MCF 10A (cell line): ENCODE measurements around the gene DHRS2. TPM values are rescaled to one million over a fixed set of nuclear protein-coding genes. Genes with fewer than 3 reads are reported as not detected.

Experiments
- BruUV-seq: library from RNA; stranded (reverse); fragments of 400-500 nt; replicated peaks from 2 replicates; lab custom pipeline; 2021; lab: Mats Ljungman, UMichigan
- CTCF ChIA-PET: fragments of 300-600 bp; sonication (Branson Sonifier 250); formaldehyde crosslinking; extraction: SDS; loops from one replicate; lab custom pipeline; 2021; ENCODE audit warnings: antibody characterized with exemption, inconsistent platforms; lab: Yijun Ruan, JAX
- POLR2A ChIA-PET: fragments of 300-600, 350-650 bp; sonication (Branson Sonifier 250); formaldehyde crosslinking; extraction: SDS; loops from one replicate; lab custom pipeline; 2020; ENCODE audit warnings: antibody characterized with exemption, inconsistent platforms; lab: Yijun Ruan, JAX
- DNase-seq: peaks from one replicate; pipeline ENCODE4 v3.0.0-alpha.2; 2018; ENCODE audit not compliant: unreplicated experiment
- H3K27ac Mint-ChIP-seq: one replicate; pipeline ENCODE4 v1.8.0; 2022; ENCODE audit warnings: mild to moderate bottlenecking, low read depth, mixed read lengths; ENCODE audit not compliant: unreplicated experiment
- H3K27me3 Mint-ChIP-seq: one replicate; pipeline ENCODE4 v1.8.0; 2022; ENCODE audit warnings: mixed read lengths; ENCODE audit not compliant: insufficient read depth, unreplicated experiment
- H3K36me3 Mint-ChIP-seq: one replicate; pipeline ENCODE4 v1.8.0; 2022; ENCODE audit warnings: mild to moderate bottlenecking, moderate library complexity, mixed read lengths; ENCODE audit not compliant: insufficient read depth, unreplicated experiment
- H3K4me1 Mint-ChIP-seq: one replicate; pipeline ENCODE4 v1.8.0; 2022; ENCODE audit warnings: mixed read lengths; ENCODE audit not compliant: insufficient read depth, unreplicated experiment
- H3K4me3 Mint-ChIP-seq: one replicate; pipeline ENCODE4 v1.8.0; 2022; ENCODE audit warnings: mild to moderate bottlenecking, moderate library complexity, mixed read lengths; ENCODE audit not compliant: unreplicated experiment
- H3K9me3 Mint-ChIP-seq: one replicate; pipeline ENCODE4 v1.8.0; 2022; ENCODE audit warnings: mixed read lengths; ENCODE audit not compliant: unreplicated experiment
- CTCF ChIP-seq: fragments of 200-600 bp; IDR thresholded peaks from one replicate; pipeline ENCODE4 v1.8.0; 2022; ENCODE audit warnings: antibody characterized with exemption, mild to moderate bottlenecking; ENCODE audit not compliant: unreplicated experiment
- intact Hi-C: fragments of 100-400 bp; cut with micrococcal nuclease; formaldehyde crosslinking; loops from 2 replicates; pipeline ENCODE4 v1.14.1; 2022
- total RNA-seq: library from RNA; stranded (reverse); gene quantifications from 2 replicates; pipeline ENCODE4 v1.2.3, GENCODE V29; 2022

DHRS2 gene
- total RNA-seq, 1 experiment from 2014 or later = 1.1 TPM

- no peaks in the 10 kb centered on the region for H3K36me3 Mint-ChIP-seq
- H3K27me3 Mint-ChIP-seq = peaks cover 53% of the 10 kb centered on the region
- BruUV-seq = no TSS peak
- TF ChIP-seq CTCF = no peak
- no peak overlapping the region for H3K4me3 Mint-ChIP-seq
- CTCF ChIA-PET = interaction anchor here (1.0 to 3.8 kb wide), 3 partner anchors 12 to 46 kb away, joined by 3 to 23 read pairs (median 3); no protein-coding TSS in a partner anchor
- H3K9me3 Mint-ChIP-seq = peaks cover 10% of the 10 kb centered on the region
- no peak for DNase-seq
- POLR2A ChIA-PET = no interaction called here
- H3K4me1 Mint-ChIP-seq = no peaks in the 10 kb centered on the region
- no peak overlapping the region for H3K27ac Mint-ChIP-seq
- intact Hi-C loops = no loop called here
Measured at GRCh38 chr14:23620177-23620702, 15.9 kb upstream of the DHRS2 start.

DNA sequence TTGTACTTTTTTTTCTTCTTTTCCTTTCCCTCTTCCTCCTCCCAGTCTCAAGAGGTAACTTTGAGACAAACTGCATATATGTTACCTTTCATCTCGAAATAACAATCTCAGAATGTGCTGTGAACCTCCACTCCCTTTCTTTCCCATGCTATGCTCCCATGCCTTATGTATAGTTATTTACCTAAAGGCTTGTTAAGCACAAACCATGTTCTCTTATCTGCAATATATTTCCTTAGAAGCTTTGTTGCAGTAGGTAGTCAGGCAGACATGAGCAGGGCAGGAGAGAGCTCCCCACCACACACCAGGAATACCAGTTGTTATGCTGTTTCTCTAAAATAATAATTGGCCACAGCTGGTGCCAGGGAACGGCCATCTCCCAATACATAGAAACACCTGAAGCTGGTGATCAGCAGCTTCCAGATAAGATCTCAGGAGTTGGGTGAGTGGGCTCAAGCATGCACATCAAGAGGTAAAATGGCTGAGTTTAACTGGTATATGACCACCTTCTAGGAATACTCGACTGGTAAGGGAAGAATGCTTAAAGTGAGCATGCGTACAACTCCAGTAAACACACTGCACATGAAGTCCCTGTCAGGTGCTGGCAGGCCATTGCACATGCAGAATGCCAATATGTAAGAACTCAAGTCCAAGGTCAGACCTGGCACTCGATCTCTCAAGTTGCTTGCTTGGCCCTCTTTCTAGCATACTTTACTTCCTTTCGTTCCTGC, 14.8 kb upstream of the DHRS2 start:
- Mint-ChIP-seq H3K36me3 (no peaks in the 10 kb centered on the region), H3K27ac (no peak overlapping the region), H3K27me3 (peaks cover 53% of the 10 kb centered on the region), H3K9me3 (peaks cover 13% of the 10 kb centered on the region), H3K4me1 (no peaks in the 10 kb centered on the region), H3K4me3 (no peak overlapping the region)
- ChIA-PET POLR2A (interaction anchor here (0.7 kb wide), 1 partner anchor 292 kb away, joined by 3 read pairs; no protein-coding TSS in a partner anchor), CTCF (interaction anchor here (1.0 to 3.8 kb wide), 4 partner anchors 11 to 290 kb away, joined by 3 to 23 read pairs (median 3); no protein-coding TSS in a partner anchor)
- intact Hi-C loops = no loop called here
- TF ChIP-seq CTCF = no peak
- no peak for DNase-seq
- BruUV-seq = no TSS peak

DNA sequence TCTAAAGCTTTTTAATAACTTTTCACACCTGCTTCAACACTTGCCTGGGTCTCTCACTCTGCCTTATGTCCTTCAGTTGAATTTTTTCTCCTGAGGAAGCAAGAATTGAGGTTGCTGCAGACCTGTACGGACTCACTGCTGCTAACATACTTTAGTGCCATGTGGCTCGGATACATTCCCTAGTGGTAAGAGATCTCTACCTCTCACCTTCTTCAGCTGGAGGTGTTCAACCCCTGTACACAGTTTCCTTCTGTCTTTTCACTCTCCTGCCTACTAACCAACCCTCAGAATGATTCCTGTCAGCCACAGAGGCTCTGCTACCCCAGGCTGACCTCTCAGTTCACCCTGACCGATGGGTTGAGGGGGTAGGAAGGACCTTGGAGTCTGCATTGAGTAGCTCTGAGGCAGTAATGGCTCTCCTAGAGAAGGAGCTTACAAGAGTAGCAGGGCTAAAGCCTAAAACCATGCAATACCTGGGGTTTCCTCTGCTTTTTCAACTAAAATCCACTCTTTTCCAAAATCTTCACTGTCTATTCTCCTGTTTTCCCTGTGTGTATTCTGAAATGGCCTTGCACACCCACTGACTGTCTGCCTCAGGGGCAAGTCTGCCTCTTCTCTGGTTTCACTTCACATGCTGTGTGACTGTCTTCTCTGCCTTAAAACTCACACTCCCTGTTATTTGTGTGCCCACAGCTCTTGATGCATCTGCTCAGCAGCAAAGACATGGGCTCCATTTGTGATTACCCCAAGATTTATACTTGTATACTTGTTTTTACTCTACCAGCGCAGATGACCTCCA, 14.0 kb upstream of the DHRS2 start:
- BruUV-seq = no TSS peak
- no peak overlapping the region for H3K27ac Mint-ChIP-seq
- DNase-seq = no peak
- H3K4me3 Mint-ChIP-seq = no peak overlapping the region
- peaks cover 13% of the 10 kb centered on the region for H3K9me3 Mint-ChIP-seq
- TF ChIP-seq CTCF = no peak
- H3K27me3 Mint-ChIP-seq = peaks cover 53% of the 10 kb centered on the region
- ChIA-PET POLR2A (no interaction called here), CTCF (interaction anchor here (1.3 to 3.8 kb wide), 2 partner anchors 10 to 289 kb away, joined by 3 to 23 read pairs; no protein-coding TSS in a partner anchor)
- intact Hi-C loops = no loop called here
- no peaks in the 10 kb centered on the region for H3K36me3 Mint-ChIP-seq
- no peaks in the 10 kb centered on the region for H3K4me1 Mint-ChIP-seq

DNA sequence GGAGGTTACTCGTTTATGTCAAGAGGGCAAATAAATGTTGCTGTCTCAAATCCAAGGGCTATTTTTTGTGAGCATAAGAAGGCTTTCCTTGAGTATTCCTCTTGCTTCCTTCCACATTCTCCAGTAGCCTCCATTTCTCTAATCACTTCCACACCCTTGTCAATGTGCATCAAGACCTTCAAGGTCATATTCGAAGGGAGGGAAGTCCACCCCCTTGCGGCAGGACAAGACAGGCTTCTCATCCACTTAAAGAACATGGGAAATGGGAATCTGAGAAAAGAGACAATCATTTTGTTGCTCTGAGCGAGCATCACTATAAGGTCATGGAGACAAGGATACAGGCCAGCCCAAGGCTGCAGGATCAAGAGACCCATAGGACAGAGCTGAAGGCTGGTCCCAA, 13.2 kb upstream of the DHRS2 start:
- Mint-ChIP-seq H3K4me3 (no peak overlapping the region), H3K9me3 (peaks cover 13% of the 10 kb centered on the region), H3K27ac (no peak overlapping the region), H3K36me3 (no peaks in the 10 kb centered on the region), H3K4me1 (no peaks in the 10 kb centered on the region), H3K27me3 (peaks cover 52% of the 10 kb centered on the region)
- no peak for TF ChIP-seq CTCF
- no TSS peak for BruUV-seq
- no peak for DNase-seq
- CTCF ChIA-PET = interaction anchor here (1.1 to 3.8 kb wide), 3 partner anchors 9 to 288 kb away, joined by 3 to 23 read pairs (median 3); no protein-coding TSS in a partner anchor
- intact Hi-C loops = no loop called here
- POLR2A ChIA-PET = no interaction called here
